Inflammatory macrophage treated with lipopolysaccharide for 4 hours (primary cell): Measurements from ENCODE around the gene NKPD1.

Experiments used
- DNase-seq: peaks from one replicate; pipeline ENCODE4 v3.0.0-alpha.2; 2020

Gene NKPD1

DNA sequence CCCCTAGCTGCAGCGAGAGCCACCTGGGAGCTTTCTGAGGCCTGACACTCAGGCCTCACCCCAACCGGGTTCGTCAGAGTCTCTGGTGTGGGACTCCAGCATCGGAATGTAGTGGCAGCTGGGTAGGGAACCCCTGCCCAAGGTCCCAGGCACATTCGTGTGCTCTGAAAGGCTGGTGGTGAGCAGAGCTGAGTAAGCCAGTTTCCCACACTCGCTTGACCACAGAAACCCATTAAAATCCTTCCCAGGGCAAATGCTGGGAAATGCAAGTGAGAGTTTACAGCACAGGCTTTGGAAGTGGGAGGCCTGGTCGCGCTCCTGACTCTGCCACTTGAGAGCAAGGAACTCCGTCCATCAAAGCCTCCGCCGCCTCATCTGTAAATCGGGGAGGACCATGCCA is 13.0 kb upstream of the NKPD1 start:
- no peak for DNase-seq

DNA sequence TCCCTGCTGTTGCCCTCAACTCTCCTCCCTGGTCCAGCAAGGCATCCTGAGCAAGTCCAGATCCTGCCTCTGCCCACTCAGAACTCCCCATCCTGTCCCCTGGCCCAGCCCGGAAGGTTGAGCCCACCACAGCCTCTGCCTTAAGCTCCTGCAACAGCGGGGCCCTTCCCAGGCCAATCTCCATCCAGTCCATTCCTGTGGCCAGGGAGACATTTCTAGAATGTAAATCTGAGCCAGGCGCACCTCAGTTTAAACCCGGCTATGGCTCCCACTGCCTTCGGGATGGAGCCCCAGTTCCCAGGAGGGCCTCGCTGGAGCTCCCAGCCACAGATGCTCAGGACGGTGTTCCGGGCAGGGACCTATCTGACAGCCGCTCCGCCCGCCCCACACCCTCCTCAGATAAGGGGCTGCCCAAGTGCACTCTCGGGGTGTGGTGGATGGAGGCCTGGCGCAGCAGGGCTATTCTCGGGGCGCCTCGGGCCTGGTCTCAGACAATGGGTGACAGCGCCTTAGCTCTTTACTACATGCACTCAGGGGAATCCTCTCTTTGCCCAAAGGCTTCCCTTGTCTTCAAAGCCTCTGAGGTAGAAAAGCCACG is 11.9 kb upstream of the NKPD1 start:
- no peak for DNase-seq

DNA sequence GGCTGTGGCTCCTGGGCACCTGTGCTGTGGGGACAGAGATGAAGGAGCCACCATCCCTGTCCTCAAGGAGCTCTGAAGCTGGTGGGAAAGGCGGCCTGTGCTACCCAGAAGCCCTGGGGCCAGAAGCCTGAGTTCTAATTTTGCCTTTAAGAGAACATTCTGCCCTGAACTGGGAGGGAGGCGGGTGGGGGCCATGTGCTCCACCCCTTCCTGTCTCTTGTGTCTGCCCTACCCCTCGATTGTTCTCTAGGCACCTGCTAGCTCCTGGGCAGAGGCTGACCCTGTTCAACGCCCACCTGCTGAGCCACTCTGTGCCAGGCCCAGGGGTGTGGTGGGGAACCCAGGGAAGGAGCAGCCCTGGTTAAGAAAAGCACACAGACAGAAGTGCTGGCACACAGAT is 11.4 kb upstream of the NKPD1 start:
- DNase-seq, result no peak

DNA sequence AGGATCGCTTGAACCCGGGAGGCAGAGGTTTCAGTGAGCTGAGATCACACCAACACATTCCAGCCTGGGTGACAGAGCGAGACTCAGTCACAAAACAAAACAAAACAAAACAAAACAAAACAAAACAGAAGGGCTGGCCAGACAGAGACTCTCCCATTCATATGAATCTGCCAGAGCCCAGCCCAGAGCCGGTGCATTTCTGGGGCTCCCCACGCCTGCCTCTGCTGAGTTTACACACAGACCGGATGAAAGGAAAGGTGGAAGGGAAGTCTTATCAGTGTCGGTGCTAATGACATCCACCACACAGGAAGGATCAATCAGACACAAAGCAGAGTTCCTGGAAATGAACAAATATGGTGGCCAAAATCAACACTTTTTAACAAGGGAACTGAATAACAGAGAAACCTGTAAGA is 10.4 kb upstream of the NKPD1 start:
- DNase-seq, result no peak

DNA sequence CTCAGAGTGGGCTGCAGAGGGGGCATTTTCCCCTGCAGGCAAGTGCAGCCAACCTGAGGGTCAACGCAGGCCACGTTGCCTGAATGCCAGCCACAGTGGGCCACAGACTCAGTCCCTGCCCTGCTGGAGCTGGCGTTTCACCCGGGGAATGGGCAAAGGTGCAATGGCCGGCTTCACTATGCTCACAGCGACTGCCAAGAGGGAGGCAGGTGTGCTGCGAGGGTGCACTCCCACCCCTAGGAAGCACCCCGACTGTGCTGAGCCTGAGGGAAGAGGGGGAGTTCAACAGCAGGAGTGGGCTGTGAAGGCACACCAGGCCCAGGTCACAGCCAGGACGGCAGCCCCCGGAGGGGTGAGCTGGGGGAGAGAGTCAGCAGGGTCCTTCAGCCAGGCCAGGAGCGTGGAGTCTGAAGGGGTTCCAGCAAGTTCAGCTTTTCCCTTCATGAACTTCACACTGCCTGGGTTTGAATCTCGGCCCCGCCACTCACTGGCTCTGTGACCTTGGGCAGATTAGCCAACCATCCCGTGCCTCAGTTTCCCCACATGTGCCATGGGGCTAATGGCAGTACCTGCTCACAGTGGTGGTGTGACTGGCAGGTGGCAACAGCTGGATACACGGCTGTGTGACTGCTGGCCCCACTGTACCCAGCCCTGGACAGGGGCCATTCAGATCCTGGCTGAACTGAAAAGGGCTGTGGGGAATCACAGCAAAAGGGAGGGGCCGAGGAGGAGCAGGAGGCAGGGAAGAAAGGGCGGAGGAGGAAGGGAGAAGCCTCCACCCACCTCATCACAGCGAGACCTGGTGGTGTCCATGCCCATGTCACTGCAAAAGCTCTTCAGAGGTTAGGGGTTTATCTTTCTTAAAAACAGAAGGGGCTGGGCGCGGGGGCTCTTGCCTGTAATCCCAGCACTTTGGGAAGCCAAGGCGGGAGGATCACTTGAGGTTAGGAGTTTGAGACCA is 9.6 kb upstream of the NKPD1 start:
- DNase-seq, result no peak

DNA sequence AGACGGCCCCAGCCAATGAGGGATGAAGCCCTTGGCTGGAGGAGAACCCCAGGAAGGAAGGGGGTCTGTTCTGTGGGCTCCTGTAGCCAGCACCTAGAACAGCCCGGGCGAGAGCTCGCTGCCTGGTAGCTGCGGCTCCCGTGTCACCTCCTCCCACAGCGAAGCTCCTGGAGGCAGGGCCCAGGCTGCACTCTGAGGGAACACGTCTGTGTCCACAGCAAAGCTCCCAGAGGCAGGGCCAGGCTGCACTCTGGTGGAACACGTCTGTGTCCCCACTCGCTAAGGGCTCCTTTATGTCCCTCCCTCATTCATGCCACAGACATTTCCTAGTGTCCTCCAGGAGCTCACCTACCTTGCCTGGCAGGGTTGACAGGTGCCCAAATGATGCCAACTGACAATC is 8.8 kb upstream of the NKPD1 start:
- no peak for DNase-seq

DNA sequence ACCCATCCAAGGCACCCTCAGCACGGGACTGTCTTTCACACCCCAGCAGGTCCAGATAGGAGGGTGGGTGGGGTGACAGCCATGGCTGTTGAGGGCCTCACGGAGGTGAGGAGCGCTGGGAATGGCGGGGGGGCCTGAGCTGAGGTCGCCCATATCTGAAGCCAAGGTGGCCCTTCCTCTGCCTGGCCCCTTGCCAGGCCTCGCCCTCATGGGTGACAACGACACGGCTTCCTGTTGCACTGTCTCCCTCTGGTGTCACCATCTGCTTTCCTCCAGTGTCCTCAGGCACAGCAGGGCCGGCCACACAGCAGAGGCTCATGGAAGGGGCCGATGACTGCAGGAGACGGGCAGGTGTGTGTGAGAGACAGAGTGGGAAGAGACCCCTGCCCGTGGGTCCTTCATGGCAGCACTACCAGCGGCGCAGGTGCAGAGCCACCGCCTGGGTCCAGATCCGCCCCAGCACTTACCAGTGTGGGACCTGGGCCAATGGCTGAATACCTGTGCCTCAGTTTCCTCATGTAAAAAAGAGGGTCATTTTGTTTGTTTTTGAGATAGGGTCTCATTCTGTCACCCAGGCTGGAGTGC is 8.1 kb upstream of the NKPD1 start:
- DNase-seq, result no peak

DNA sequence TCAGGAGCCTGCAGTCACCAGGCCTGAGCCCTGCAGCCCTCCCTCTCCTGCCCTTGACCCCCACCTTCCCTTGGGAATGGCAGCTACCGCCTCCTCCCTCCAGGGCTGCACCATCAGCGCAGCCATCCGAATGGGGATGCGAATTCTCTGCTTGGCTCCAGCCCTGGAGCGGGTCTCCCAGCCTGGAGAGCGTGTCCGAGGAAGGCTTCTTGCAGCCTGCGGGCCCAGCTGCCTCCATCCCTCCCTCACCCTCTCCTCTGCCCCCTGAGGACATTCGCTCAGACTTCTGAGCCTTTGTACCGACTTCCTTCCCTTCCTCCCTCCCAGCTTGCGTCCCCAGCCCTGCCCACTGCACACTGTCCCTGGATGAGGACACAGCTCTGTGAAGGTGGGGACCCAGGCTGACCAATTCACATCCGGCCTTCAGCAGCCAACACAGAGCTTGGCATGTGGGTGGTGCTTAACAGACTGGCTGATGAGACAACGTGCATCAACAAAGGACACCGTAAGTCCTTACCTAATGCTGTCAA is 6.0 kb upstream of the NKPD1 start:
- no peak for DNase-seq

DNA sequence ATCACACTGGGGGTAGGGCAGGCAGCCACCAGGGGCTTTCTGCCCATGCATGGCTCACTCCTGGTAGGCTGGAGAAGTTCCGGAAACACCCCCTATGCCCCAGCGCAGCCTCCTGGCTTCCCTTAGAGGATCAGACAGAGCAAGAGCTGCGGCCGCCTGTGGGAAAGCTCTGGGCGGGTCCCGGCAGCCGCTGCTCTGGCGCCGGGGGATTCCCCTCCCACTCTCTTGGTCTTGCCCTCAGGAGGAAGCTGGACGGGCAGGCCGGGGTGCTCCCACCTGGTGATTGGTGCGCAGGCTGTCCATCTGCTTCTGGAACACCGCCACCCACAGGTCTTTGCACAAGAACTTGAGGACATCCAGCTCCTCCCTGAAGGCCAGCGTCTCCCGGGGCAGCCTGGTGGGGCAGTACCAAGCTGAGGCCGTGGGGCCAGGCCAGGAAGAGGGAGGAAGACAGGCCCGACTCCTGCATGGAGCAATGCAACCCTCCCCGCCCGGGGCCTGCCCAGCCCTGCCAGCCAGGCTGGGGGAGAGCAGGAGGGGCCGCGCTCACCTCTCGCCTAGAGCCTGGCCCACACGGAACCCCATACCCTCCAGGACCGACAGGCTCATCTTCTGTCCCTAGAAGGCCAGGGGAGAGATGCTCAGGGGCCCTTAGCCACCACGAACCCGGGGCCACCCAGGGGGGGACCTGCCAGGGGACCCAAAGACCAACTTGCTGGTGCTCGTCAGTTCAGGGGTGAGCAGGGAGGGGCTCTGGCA is 4.0 kb upstream of the NKPD1 start:
- peak; percentile 95 for DNase-seq

DNA sequence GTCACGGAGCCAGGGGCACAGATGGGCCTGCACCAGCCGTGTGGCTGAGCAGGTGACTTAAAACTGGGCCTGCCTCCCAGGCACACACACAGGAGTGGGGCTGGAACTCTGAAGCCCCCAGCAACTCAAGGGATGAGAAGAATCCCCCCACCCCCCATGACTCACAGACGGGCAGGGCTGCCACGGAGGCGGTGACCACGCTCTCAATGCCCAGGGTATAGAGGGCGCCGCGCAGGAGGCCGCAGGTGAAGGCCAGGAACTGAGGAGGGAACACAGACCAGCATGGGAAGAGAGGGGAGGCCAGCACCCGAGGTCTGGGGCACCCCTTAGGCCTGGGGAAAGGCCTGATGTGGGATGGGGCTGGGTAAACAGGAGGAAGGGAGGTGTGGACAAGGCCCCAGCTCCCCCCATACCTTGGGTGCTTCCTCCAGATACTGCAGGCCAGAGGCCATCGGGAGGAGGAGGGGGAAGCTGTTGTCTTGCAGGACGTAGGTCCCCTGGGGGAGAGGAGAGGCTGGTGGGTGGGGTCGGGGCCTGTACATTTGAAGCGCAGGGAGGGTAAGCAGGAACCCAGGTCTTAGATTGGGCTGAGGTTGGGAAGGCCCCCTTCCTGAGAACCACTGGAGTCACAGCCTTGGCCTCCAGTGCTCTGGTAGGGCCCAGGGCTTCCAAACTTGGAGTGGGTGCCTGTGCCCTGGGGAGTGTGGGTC is 3.1 kb upstream of the NKPD1 start:
- DNase-seq, result no peak

DNA sequence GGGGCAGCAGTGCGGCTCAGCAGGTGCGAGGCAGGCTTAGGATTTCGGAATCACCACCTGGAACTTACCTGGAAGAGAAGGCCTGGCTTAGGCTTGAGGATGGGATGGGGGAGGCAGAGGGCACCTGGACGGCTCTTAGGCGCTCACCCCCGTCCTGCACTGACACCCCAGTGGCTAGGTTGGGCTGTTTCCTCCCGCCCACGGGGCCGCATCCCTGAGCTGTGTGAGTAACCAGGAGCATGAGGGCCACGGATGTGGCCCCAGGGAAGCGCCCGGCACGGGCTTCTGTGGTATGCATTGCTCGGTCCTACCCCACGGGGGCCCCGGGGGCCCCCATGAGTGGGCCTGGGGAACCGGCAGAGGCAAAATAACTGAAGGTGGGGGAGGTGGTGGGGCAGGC is 2.4 kb upstream of the NKPD1 start:
- DNase-seq, result no peak

DNA sequence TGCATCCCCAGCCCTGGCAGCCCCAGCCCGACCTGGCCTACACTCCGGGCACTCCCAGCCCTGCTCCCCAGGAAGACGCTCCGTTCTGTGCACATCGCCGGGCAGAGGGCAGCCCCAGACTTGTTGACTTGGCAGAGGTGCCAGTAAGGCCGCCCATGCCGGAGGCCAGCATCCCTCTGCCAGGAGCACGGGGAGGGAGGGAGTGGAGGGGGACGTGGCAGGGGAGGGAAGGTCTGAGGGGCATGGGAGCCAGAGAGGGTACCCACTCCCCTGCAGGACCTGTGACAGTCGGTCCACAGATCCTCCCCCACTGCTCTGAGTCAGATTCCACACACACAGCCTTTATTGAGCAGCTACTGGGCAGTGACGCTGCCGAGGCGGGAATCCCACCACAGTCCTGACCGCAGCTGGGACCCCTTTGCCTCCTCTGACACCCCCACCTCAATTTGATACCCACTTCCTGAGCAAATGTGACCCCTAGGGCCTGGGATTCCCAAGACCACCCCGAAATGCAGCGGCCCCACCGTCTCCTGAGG is 1.9 kb upstream of the NKPD1 start:
- DNase-seq, result no peak

DNA sequence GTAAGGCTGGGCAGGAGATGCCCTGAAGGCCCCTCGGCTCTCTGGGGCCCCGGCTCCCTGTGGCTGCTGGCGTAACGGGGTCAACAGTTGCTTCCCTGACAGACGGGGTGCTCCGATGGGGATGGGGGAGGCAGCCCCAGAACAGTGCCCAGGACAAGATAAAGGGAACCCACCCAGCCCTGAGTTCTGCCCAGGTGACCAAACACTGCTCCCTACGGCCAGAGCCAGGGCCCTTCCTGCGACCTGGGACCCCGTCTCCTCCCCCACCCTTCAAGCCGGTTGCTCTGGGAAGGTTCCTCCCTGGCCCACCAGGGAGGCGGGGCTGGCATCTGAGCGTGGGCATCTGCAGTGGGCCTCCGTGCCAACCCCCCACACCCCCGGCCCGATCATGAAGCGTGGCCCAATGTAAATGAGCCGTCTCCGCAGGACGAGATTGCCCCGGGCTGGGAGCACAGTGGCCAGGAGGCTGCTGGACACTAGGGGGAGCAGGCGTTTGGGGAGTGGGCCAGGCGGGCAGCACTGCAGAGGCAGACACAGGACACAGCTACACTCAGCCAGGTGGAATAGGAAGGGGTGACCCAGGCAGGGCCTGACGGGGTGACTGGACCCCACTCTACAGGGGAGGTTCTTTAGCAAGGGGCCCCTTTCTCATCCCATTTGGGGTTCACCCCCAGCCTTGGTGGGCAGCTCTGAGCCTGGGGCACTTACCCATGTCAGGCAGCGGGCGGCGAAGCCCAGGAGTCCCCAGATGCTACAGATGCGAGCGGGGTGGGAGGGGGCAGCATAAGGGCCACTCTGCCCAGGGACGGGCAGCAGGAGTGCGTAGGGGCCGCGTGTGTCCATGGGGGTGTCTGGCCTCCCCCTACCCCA is 1.2 kb upstream of the NKPD1 start:
- DNase-seq, result no peak

DNA sequence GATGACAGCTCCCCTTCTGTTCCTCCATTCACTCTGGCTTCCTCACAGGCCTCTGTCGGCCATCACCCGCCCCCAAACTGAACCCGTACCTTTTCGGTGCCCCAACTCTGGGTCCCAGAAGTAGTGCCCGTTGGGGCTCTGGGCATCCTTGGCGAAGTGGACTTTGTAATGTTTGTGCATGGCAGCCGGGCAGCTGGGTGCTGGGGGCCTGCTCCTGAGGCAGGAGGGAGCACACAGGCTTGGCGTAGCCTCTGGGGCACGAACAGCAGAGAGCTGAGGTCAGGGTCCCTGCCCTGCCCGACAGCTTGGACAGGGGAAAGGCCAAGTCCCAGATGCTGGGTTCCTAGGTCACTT is 834 bp downstream of the NKPD1 start:
- DNase-seq, result no peak

DNA sequence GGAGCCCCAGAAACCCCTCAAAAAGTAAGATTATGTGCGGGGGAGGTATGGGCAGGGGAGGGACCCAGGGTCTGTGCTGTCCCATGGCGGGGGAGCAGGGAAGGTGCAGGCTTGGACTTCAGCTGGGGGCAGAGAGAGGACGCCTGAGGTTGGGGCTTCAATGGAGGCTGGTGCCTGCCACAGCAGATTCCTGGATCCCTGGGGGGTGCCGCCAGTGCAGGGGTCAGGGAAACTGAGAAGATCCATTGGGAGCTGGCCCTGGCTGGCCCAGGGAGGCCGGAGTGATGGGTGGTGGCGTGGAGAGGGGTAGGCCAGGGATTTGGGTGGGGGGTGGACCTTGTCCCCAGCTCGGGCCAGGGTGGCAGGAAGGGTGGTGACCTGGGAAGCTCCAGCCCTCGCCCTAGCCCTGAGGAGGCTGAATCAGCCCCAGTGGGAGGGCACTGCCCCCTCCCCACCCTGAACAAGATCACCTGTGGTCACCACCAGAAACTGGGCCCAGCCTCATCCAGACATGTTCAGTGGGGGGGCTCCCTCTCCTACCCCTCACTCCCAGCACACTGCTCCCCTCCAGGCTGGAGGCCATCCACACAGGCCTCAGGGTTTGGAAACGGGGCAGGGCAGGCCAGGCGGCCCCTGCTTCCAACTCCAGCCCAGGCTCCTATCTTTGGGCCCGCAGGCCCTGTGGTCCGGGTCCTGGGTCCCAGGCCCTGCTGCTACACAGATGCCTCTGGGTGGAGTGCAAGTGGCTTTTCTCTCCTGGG is 1.4 kb downstream of the NKPD1 start:
- DNase-seq, result no peak

DNA sequence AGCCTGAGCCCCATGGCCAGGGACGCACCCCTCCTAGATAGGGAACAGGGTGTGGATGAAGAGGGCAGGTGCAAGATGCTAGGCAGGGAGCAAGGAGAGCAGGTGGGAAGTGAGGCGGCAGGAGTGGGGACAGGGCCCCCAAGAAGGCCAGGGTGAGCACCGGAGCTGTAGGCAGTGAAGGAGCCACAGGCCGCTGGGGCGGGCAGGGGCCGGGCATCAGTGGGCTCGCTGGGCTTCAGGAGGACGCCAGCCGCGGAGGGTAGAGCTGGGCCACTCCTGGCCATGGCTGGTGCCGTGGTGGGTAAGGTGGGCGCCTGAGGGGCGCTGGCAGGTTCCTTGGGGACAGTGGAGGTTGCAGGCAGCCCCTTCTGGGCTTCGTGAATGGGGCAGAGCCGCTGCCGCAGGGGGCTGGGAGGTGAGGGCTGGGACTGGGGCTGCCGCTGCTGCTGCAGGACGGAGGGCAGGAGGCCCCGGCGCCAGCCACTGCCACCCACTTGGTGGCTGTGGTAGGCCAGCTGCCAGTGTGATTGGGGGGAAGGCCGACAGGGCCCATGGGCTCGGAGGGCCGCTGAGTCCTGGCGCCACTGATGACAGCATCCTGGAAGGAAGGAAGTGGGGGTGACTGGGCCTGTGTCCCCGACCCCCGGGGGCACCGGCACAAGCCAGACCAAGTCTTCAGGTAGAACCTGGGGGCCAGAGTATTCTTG is 2.1 kb downstream of the NKPD1 start:
- no peak for DNase-seq

DNA sequence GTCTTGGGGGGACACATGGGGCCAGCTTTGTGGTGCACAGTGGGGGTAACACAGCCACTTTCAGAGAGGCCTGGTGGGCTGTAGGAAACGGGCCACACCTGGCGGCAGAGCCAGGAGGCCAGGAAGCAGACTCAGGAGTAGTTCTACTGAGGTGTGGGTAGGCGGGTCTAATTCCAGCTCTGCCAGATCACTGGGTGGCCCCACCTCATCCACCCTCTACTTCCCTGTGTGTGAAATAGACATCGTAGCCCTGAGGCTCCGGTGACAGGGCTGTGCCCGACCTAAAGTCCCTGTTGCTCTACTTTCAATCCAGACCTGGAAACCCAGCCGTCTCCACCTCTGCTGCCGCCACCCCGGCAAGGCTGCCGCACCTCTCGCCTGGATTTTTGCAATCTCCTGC is 4.0 kb downstream of the NKPD1 start:
- no peak for DNase-seq

DNA sequence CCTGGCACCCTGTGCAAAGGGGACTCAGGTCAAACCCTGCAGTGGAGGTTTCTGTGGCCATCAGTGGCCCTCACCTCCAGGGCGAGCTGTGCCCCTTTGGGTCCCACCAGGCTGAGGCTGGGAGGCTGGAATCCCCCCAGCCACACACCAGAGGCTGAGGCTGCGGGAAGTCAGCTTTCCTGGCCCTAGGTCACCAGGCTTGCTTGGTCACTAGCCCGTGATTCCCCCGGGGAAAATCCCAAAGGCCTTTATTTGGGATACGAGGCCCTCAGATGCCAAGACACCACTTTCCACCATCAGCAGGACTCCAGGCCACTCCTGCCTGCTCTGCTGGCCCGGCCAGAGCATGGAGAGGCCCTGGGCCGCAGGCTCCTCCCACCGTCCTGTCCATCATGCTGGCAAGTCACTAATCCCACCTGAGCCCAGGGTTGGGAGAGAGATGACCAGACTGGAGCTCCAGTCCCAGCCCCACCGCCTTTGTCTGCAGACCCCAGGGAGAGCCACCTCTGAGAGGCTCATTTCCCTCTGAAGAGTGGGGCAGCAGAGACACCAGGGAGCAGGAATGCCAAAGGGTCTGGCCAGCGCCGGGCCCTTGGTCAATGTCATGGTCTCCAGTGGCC is 4.7 kb downstream of the NKPD1 start:
- DNase-seq, result no peak
